K562 (cell line): ENCODE results near the gene SHC1. TPM values are rescaled to one million over a fixed set of nuclear protein-coding genes. Genes with fewer than 3 reads are reported as not detected.

Source experiments
- ARHGAP35 ChIP-seq: fragments of 450-650 bp; IDR thresholded peaks from 2 replicates; pipeline ENCODE4 v1.6.1; 2018; ENCODE audit not compliant: partially characterized antibody
- BMI1 ChIP-seq: fragments of 150-350 bp; IDR thresholded peaks from 2 replicates; pipeline ENCODE4 v1.6.1; 2014; ENCODE audit warnings: low read length
- BRF1 ChIP-seq: IDR thresholded peaks from 3 replicates; pipeline ENCODE4 v1.6.1; 2011; ENCODE audit warnings: borderline replicate concordance, mild to moderate bottlenecking; ENCODE audit not compliant: insufficient read length; ENCODE audit errors: extremely low read depth
- CHD2 ChIP-seq: IDR thresholded peaks from 2 replicates; pipeline ENCODE4 v1.6.1; 2011; ENCODE audit warnings: low read depth, low read length
- DNMT1 ChIP-seq: fragments of 450-650 bp; IDR thresholded peaks from 2 replicates; pipeline ENCODE4 v1.6.1; 2016; ENCODE audit warnings: antibody characterized with exemption, mild to moderate bottlenecking
- GTF2F1 ChIP-seq: IDR thresholded peaks from 2 replicates; pipeline ENCODE4 v1.6.1; 2011; ENCODE audit warnings: low read depth, low read length, improper control_type of control experiment
- ILF3 ChIP-seq: fragments of 450-650 bp; IDR thresholded peaks from 2 replicates; pipeline ENCODE4 v1.6.1; 2018; ENCODE audit warnings: antibody characterized with exemption, mild to moderate bottlenecking, moderate library complexity, borderline replicate concordance
- KLF6 ChIP-seq: fragments of 250-450 bp; sonication (Bioruptor Pico); IDR thresholded peaks from 2 replicates; pipeline ENCODE4 v1.4.0; 2020; ENCODE audit warnings: mild to moderate bottlenecking, moderate library complexity, borderline replicate concordance
- NFRKB ChIP-seq: fragments of 450-650 bp; IDR thresholded peaks from 2 replicates; pipeline ENCODE4 v1.6.1; 2016; ENCODE audit warnings: low read depth
- THRAP3 ChIP-seq: fragments of 450-650 bp; IDR thresholded peaks from 2 replicates; pipeline ENCODE4 v1.6.1; 2016; ENCODE audit warnings: mild to moderate bottlenecking, inconsistent platforms, borderline replicate concordance
- ZNF134 ChIP-seq: fragments of 250-450 bp; sonication (Bioruptor Pico); conservative IDR thresholded peaks from 2 replicates; pipeline ENCODE4 v1.4.0; 2020
- ZNF184 ChIP-seq: sonication (generic); formaldehyde crosslinking; IDR thresholded peaks from 2 replicates; pipeline ENCODE4 v1.5.0; 2020; ENCODE audit warnings: missing genetic modification reagents
- ZNF263 ChIP-seq: sonication (generic); formaldehyde crosslinking; IDR thresholded peaks from 2 replicates; pipeline ENCODE4 v1.8.0; 2022; ENCODE audit warnings: mild to moderate bottlenecking, missing genetic modification reagents, borderline replicate concordance
- ZNF347 ChIP-seq: fragments of 450-650 bp; formaldehyde crosslinking; IDR thresholded peaks from 2 replicates; pipeline ENCODE4 v1.4.0; 2020; ENCODE audit warnings: low read depth, mild to moderate bottlenecking, moderate library complexity
- ZNF561 ChIP-seq: fragments of 450-650 bp; formaldehyde crosslinking; conservative IDR thresholded peaks from 2 replicates; pipeline ENCODE4 v1.4.0; 2020; ENCODE audit warnings: mild to moderate bottlenecking, moderate library complexity
- ZNF57 ChIP-seq: fragments of 450-650 bp; formaldehyde crosslinking; IDR thresholded peaks from 2 replicates; pipeline ENCODE4 v1.4.0; 2020; ENCODE audit warnings: mild to moderate bottlenecking, moderate library complexity
- ZNF717 ChIP-seq: fragments of 250-450 bp; sonication (Bioruptor Pico); IDR thresholded peaks from 2 replicates; pipeline ENCODE4 v1.5.0; 2021
- polyA plus RNA-seq, 8 experiments: library from polyadenylated mRNA; depleted of rRNA in 4 of 8; stranded (reverse) in 5 of 8; unstranded in 3 of 8; fragments of >200 nt; fragmentation: Nextera tagmentation in 2 of 8; fragmentation: Illumina TruSeq in 1 of 8; extraction: Ambion mirVana in 2 of 8; extraction: Trizol in 1 of 8; gene quantifications; 2 replicates each; pipeline versions ENCODE4 v1.2.1 to v1.2.3, GENCODE V29; 2011 to 2014; ENCODE audit warnings: inconsistent platforms in 1 of 8, missing spikeins in 1 of 8
- total RNA-seq, 7 experiments: library from RNA; depleted of rRNA in 6 of 7; stranded (reverse); fragments of >200 nt in 6 of 7; fragmentation: Illumina TruSeq in 2 of 7; extraction: Trizol in 2 of 7; gene quantifications; 2 replicates each; pipeline versions ENCODE4 v1.2.1 to v1.2.3, GENCODE V29; 2011 to 2021; ENCODE audit warnings: low replicate concordance in 1 of 7
- TF ChIP-seq, protein P1 (sequence below): fragments of 450-650 bp; IDR thresholded peaks from 2 replicates; pipeline ENCODE4 v1.7.1; 2018; ENCODE audit warnings: mild to moderate bottlenecking, low read depth; ENCODE audit not compliant: partially characterized antibody
- TF ChIP-seq, protein P2 (sequence below): fragments of 250-450 bp; sonication (Bioruptor Pico); IDR thresholded peaks from 2 replicates; pipeline ENCODE4 v1.8.0; 2021; ENCODE audit warnings: mild to moderate bottlenecking, moderate library complexity
- TF ChIP-seq, protein P3 (sequence below): fragments of 450-650 bp; IDR thresholded peaks from 2 replicates; pipeline ENCODE4 v1.6.1; 2016; ENCODE audit warnings: borderline replicate concordance
- TF ChIP-seq, protein P4 (sequence below): sonication (generic); formaldehyde crosslinking; IDR thresholded peaks from 2 replicates; pipeline ENCODE4 v1.8.1; 2023; ENCODE audit warnings: mild to moderate bottlenecking, missing genetic modification reagents

The SHC1 gene
- total and polyA plus RNA-seq, 9 of the 15 experiments (the other 6 are each of a cell fraction or from before 2014, with no cell fraction given), result 4.1 to 113 (median 51.9) TPM

DNA sequence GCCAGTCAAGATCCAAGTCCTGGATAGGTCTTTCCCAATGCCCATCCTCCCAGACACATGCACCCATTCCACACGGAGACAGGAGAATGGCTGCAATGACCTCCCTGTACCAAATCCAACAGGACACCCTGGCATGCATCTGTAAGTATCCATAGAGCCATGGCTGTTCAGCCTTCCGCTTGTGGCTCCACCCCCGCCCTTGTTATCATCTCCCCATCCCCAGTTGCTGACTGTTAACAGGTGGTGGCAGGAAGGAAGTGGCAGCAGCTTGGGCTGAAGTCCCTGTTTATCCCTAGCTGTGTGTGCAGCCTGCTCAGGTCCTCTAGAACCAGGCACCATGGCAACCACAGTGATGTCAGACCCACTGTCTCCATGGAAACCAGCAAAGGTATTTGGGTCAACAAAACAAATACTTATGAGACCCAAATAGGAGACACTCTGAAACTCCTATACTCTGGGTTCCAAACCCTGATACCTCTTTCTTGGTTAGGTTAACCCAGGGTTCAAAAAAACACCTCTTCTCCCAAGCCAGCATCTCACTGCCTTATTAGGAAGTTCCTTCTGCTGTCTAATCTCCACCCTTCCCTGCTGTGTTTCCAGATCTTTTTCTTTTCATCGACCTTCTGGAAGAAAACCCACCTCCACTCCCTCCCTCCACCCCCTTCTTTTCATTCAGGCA lies 15.4 kb downstream of the SHC1 start (continued):
- no peak for TF ChIP-seq THRAP3
- TF ChIP-seq CHD2, result no peak
- TF ChIP-seq BMI1, result 0 out of 2 replicates have a peak, but pooled peaks have one; percentile 44
- no peak for TF ChIP-seq KLF6 (CRISPR knock-in tag)
- TF ChIP-seq, protein P1, sequence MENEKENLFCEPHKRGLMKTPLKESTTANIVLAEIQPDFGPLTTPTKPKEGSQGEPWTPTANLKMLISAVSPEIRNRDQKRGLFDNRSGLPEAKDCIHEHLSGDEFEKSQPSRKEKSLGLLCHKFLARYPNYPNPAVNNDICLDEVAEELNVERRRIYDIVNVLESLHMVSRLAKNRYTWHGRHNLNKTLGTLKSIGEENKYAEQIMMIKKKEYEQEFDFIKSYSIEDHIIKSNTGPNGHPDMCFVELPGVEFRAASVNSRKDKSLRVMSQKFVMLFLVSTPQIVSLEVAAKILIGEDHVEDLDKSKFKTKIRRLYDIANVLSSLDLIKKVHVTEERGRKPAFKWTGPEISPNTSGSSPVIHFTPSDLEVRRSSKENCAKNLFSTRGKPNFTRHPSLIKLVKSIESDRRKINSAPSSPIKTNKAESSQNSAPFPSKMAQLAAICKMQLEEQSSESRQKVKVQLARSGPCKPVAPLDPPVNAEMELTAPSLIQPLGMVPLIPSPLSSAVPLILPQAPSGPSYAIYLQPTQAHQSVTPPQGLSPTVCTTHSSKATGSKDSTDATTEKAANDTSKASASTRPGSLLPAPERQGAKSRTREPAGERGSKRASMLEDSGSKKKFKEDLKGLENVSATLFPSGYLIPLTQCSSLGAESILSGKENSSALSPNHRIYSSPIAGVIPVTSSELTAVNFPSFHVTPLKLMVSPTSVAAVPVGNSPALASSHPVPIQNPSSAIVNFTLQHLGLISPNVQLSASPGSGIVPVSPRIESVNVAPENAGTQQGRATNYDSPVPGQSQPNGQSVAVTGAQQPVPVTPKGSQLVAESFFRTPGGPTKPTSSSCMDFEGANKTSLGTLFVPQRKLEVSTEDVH, result no peak
- TF ChIP-seq, protein P2, sequence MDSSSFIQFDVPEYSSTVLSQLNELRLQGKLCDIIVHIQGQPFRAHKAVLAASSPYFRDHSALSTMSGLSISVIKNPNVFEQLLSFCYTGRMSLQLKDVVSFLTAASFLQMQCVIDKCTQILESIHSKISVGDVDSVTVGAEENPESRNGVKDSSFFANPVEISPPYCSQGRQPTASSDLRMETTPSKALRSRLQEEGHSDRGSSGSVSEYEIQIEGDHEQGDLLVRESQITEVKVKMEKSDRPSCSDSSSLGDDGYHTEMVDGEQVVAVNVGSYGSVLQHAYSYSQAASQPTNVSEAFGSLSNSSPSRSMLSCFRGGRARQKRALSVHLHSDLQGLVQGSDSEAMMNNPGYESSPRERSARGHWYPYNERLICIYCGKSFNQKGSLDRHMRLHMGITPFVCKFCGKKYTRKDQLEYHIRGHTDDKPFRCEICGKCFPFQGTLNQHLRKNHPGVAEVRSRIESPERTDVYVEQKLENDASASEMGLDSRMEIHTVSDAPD, result no peak
- no peak for TF ChIP-seq ZNF184
- TF ChIP-seq ILF3, result no peak
- no peak for TF ChIP-seq ZNF57 (CRISPR knock-in tag)
- TF ChIP-seq BRF1, result no peak
- TF ChIP-seq ZNF134, result no peak
- TF ChIP-seq, protein P3, sequence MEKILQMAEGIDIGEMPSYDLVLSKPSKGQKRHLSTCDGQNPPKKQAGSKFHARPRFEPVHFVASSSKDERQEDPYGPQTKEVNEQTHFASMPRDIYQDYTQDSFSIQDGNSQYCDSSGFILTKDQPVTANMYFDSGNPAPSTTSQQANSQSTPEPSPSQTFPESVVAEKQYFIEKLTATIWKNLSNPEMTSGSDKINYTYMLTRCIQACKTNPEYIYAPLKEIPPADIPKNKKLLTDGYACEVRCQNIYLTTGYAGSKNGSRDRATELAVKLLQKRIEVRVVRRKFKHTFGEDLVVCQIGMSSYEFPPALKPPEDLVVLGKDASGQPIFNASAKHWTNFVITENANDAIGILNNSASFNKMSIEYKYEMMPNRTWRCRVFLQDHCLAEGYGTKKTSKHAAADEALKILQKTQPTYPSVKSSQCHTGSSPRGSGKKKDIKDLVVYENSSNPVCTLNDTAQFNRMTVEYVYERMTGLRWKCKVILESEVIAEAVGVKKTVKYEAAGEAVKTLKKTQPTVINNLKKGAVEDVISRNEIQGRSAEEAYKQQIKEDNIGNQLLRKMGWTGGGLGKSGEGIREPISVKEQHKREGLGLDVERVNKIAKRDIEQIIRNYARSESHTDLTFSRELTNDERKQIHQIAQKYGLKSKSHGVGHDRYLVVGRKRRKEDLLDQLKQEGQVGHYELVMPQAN, result no peak
- no peak for TF ChIP-seq DNMT1
- TF ChIP-seq, protein P4, sequence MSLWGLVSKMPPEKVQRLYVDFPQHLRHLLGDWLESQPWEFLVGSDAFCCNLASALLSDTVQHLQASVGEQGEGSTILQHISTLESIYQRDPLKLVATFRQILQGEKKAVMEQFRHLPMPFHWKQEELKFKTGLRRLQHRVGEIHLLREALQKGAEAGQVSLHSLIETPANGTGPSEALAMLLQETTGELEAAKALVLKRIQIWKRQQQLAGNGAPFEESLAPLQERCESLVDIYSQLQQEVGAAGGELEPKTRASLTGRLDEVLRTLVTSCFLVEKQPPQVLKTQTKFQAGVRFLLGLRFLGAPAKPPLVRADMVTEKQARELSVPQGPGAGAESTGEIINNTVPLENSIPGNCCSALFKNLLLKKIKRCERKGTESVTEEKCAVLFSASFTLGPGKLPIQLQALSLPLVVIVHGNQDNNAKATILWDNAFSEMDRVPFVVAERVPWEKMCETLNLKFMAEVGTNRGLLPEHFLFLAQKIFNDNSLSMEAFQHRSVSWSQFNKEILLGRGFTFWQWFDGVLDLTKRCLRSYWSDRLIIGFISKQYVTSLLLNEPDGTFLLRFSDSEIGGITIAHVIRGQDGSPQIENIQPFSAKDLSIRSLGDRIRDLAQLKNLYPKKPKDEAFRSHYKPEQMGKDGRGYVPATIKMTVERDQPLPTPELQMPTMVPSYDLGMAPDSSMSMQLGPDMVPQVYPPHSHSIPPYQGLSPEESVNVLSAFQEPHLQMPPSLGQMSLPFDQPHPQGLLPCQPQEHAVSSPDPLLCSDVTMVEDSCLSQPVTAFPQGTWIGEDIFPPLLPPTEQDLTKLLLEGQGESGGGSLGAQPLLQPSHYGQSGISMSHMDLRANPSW (CRISPR knock-in tag), result no peak
- TF ChIP-seq ARHGAP35, result peak; percentile 16
- TF ChIP-seq NFRKB, result no peak
- no peak for TF ChIP-seq ZNF347 (CRISPR knock-in tag)
- no peak for TF ChIP-seq ZNF263
- TF ChIP-seq ZNF717 (CRISPR knock-in tag), result no peak
- TF ChIP-seq GTF2F1, result no peak
- TF ChIP-seq ZNF561 (CRISPR knock-in tag), result no peak
